GM12878 (cell line): ENCODE results near the gene PPP1R12A. TPM values are rescaled to one million over a fixed set of nuclear protein-coding genes. Genes with fewer than 3 reads are reported as not detected.

Source experiments
- ATAC-seq: fragments of 200-7000 bp; cut with Tn5 transposase; 3 replicates; pipeline ENCODE4 v1.9.1; 2020; ENCODE audit warnings: mild to moderate bottlenecking, moderate library complexity
- BruUV-seq: library from RNA; stranded (reverse); fragments of 400-500 nt; replicated peaks from 2 replicates; lab custom pipeline; 2021; lab: Mats Ljungman, UMichigan
- CTCF ChIA-PET: fragments of 300-600 bp; sonication (Branson Sonifier 250); formaldehyde crosslinking; extraction: SDS; loops from one replicate; lab custom pipeline; 2021; ENCODE audit warnings: inconsistent platforms; lab: Yijun Ruan, JAX
- POLR2A ChIA-PET: fragments of 350-600 bp; formaldehyde crosslinking; extraction: SDS; loops from one replicate; lab custom pipeline; 2021; ENCODE audit warnings: inconsistent platforms; lab: Charles Lee
- RAD21 ChIA-PET: fragments of 300-600 bp; sonication (Branson Sonifier 250); formaldehyde crosslinking; loops from one replicate; lab custom pipeline; 2023; ENCODE audit warnings: antibody characterized with exemption; ENCODE audit not compliant: unreplicated experiment; lab: Charles Lee
- SMC1A ChIA-PET: fragments of 300-600 bp; sonication (Branson Sonifier 250); formaldehyde crosslinking; loops from one replicate; lab custom pipeline; 2023; ENCODE audit not compliant: unreplicated experiment, uncharacterized antibody; lab: Charles Lee
- DNase-seq: peaks from one replicate; pipeline ENCODE4 v3.0.0-alpha.2; 2011; ENCODE audit warnings: low read depth, low spot score
- FAIRE-seq: peaks from 3 replicates; lab custom pipeline; 2011; peaks lifted over from hg19 to GRCh38; lab: Jason Lieb, UNC
- H2AFZ ChIP-seq: 2 replicates; pipeline ENCODE4 v1.6.0; 2011; ENCODE audit warnings: low read depth, low read length, control low read depth; ENCODE audit not compliant: control insufficient read depth
- H3K27ac ChIP-seq: 2 replicates; pipeline ENCODE4 v1.5.1; 2011; ENCODE audit warnings: control low read depth; ENCODE audit not compliant: control insufficient read depth, insufficient read depth
- H3K27me3 ChIP-seq, 2 experiments: replicated peaks in 1 of 2; 2 replicates each; pipeline versions ENCODE4 v1.6.0 to v1.6.1; 2011; ENCODE audit warnings: low read length in 1 of 2; ENCODE audit not compliant: control insufficient read depth in 2 of 2, insufficient read depth in 2 of 2
- H3K36me3 ChIP-seq, 2 experiments: 2 replicates each; pipeline ENCODE4 v1.5.1; 2011; ENCODE audit warnings: low read length in 1 of 2; ENCODE audit not compliant: control insufficient read depth in 2 of 2, insufficient read depth in 2 of 2
- H3K4me1 ChIP-seq: 2 replicates; pipeline ENCODE4 v1.6.1; 2011; ENCODE audit warnings: mild to moderate bottlenecking, low read length, moderate library complexity, mixed read lengths; ENCODE audit not compliant: control insufficient read depth, insufficient read depth
- H3K4me2 ChIP-seq: 2 replicates; pipeline ENCODE4 v1.6.0; 2011; ENCODE audit warnings: control low read depth; ENCODE audit not compliant: control insufficient read depth, insufficient read depth
- H3K4me3 ChIP-seq: fragments of 200-600 bp; sonication (generic); 2 replicates; pipeline ENCODE4 v1.5.1; 2016
- H3K79me2 ChIP-seq: 2 replicates; pipeline ENCODE4 v1.6.0; 2011; ENCODE audit warnings: low read length; ENCODE audit not compliant: control insufficient read depth, insufficient read depth
- H3K9ac ChIP-seq: 2 replicates; pipeline ENCODE4 v1.8.0; 2011; ENCODE audit warnings: low read length, control low read depth, mixed read lengths; ENCODE audit not compliant: control insufficient read depth, insufficient read depth
- H3K9me3 ChIP-seq: replicated peaks from 3 replicates; pipeline ENCODE4 v1.5.1; 2011; ENCODE audit warnings: mild to moderate bottlenecking, low read length; ENCODE audit not compliant: control insufficient read depth, insufficient read depth
- H4K20me1 ChIP-seq: 2 replicates; pipeline ENCODE4 v1.6.0; 2011; ENCODE audit not compliant: control insufficient read depth, insufficient read depth
- ASH2L ChIP-seq: fragments of 300-600, 200-600 bp; sonication (generic); IDR thresholded peaks from 2 replicates; pipeline ENCODE4 v1.6.1; 2017; ENCODE audit warnings: low read depth, mild to moderate bottlenecking, borderline replicate concordance
- CBX5 ChIP-seq: sonication (generic); IDR thresholded peaks from 2 replicates; pipeline ENCODE4 v1.6.1; 2016; ENCODE audit warnings: low read depth, moderate library complexity, mild to moderate bottlenecking, inconsistent platforms
- EED ChIP-seq: sonication (generic); IDR thresholded peaks from 2 replicates; pipeline ENCODE4 v1.6.1; 2016; ENCODE audit warnings: antibody characterized with exemption, low read depth
- FOXK2 ChIP-seq: fragments of 450-650 bp; IDR thresholded peaks from 2 replicates; pipeline ENCODE4 v1.6.1; 2017; ENCODE audit warnings: mild to moderate bottlenecking, moderate library complexity
- FOXM1 ChIP-seq: IDR thresholded peaks from 2 replicates; pipeline ENCODE4 v1.6.1; 2012; ENCODE audit warnings: low read depth, mild to moderate bottlenecking, inconsistent platforms, low read length, moderate library complexity
- GABPA ChIP-seq: IDR thresholded peaks from 2 replicates; pipeline ENCODE4 v1.6.1; 2014; ENCODE audit warnings: antibody characterized with exemption, low read depth, mild to moderate bottlenecking, inconsistent platforms
- KAT2A ChIP-seq: conservative IDR thresholded peaks from 2 replicates; pipeline ENCODE4 v1.6.1; 2011; ENCODE audit warnings: low read depth, low read length; ENCODE audit not compliant: control insufficient read depth
- MXI1 ChIP-seq: fragments of 150-350 bp; IDR thresholded peaks from 2 replicates; pipeline ENCODE4 v1.6.1; 2011; ENCODE audit warnings: low read depth, mild to moderate bottlenecking, inconsistent platforms, low read length, improper control_type of control experiment
- SMC3 ChIP-seq: IDR thresholded peaks from 2 replicates; pipeline ENCODE4 v1.6.1; 2011; ENCODE audit warnings: low read length, improper control_type of control experiment, borderline replicate concordance
- SUPT20H ChIP-seq: IDR thresholded peaks from 2 replicates; pipeline ENCODE4 v1.6.1; 2011; ENCODE audit warnings: low read depth, mild to moderate bottlenecking, low read length, moderate library complexity, borderline replicate concordance; ENCODE audit not compliant: control insufficient read depth
- TARDBP ChIP-seq: IDR thresholded peaks from 2 replicates; pipeline ENCODE4 v1.6.1; 2016; ENCODE audit warnings: borderline replicate concordance
- YY1 ChIP-seq: IDR thresholded peaks from 2 replicates; pipeline ENCODE4 v1.6.1; 2011; ENCODE audit warnings: low read depth, mild to moderate bottlenecking, low read length
- ZNF622 ChIP-seq: fragments of 450-650 bp; IDR thresholded peaks from 2 replicates; pipeline ENCODE4 v1.6.1; 2017; ENCODE audit warnings: mild to moderate bottlenecking, inconsistent platforms
- WGBS: methylation state at CpG from one replicate; pipeline ENCODE4 v1.1.6; 2016; ENCODE audit warnings: low lambda C conversion rate; ENCODE audit not compliant: insufficient replicate concordance, insufficient coverage; ENCODE audit errors: missing lambda C conversion rate; 5-methylcytosine and 5-hydroxymethylcytosine counted together
- in situ Hi-C: fragments of 300-500 bp; cut with MboI; formaldehyde crosslinking; loops from 9 replicates; pipeline ENCODE4 v1.14.3; 2018; ENCODE audit warnings: mixed read lengths
- intact Hi-C: fragments of 100-400 bp; cut with micrococcal nuclease; formaldehyde crosslinking; loops from one replicate; pipeline ENCODE4 v1.14.2; 2022; ENCODE audit not compliant: unreplicated experiment
- polyA plus RNA-seq, 11 experiments: library from polyadenylated mRNA; depleted of rRNA in 4 of 11; unstranded in 6 of 11; stranded (reverse) in 5 of 11; fragments of >200 nt; fragmentation: Nextera tagmentation in 4 of 11; fragmentation: Illumina TruSeq in 1 of 11; extraction: Ambion mirVana in 4 of 11; extraction: Trizol in 1 of 11; gene quantifications; 1 replicate in 1 of 11; 2 replicates in 10 of 11; pipeline versions ENCODE4 v1.2.1 to v1.2.3, GENCODE V29; 2011 to 2016; ENCODE audit warnings: inconsistent platforms in 2 of 11, missing spikeins in 2 of 11, low read depth in 1 of 11
- total RNA-seq, 4 experiments: library from RNA; depleted of rRNA in 3 of 4; stranded (reverse); fragments of >200 nt in 3 of 4; fragmentation: Illumina TruSeq in 1 of 4; extraction: Trizol in 1 of 4; gene quantifications; 2 replicates each; pipeline versions ENCODE4 v1.2.1 to v1.2.3, GENCODE V29; 2013 to 2021
- TF ChIP-seq, protein P1 (sequence below): fragments of 150-350 bp; IDR thresholded peaks from 2 replicates; pipeline ENCODE4 v1.6.1; 2014; ENCODE audit warnings: mild to moderate bottlenecking, low read depth, low read length
- TF ChIP-seq, protein P2 (sequence below): IDR thresholded peaks from 2 replicates; pipeline ENCODE4 v1.6.1; 2011; ENCODE audit warnings: low read depth, mild to moderate bottlenecking, low read length, moderate library complexity, borderline replicate concordance; ENCODE audit errors: extremely low read depth

PPP1R12A gene
- total and polyA plus RNA-seq, 10 of the 15 experiments (the other 5 are each of a cell fraction or from before 2014, with no cell fraction given), result 22.8 to 134 (median 51.4) TPM

DNA sequence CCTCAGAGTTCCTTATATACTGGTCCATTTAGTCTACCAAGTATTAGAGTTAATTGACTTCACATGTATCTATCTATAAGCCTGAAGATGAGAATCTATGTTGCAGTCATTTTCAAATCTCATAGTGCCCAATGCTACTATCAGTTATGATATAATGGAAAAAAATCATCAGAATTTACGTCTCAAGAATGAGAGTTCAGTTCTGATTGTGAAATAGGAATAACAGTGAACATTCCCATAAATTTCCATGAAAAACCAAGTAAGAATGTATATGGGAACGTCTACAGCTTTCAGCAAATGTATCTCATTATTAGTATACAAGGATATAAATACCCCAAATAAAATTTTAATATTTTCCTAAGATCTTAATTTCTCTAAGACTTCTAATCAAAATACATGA is 77.2 kb downstream of the PPP1R12A start:
- intact Hi-C loops, result no loop called here
- CTCF ChIA-PET, result no interaction called here
- SMC1A ChIA-PET, result no interaction called here

DNA sequence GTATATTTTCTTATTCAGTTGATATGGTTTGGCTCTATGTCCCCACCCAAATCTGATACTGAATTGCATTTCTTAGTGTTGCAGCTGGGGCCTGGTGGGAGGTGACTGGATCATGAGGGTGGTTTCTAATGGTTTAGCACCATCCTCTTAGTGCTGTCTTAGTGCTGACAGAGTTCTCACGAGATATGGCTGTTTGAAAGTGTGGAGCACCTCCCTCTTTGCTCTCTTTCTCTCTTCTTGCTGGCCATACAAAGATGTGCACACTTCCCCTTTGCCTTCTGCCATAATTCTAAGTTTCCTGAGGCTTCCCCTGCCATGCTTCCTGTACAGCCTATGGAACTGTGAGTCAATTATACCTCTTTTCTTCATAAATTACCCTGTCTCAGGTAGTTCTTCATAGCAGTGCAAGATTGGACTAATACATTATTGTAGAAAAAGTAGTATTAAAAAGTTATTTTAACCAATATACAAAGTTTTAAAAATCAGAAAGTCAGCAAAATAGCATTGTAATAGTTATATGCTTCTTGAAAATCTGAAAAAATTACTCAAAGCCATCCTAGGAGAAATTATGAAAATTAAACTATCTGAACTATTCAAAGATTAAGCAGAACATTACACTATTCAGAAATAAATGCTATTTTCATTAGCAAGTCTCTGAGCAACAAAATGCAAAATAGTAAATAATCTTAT is 84.1 kb downstream of the PPP1R12A start:
- Histone ChIP-seq H3K9ac (no peak overlapping the region), H3K4me2 (no peak overlapping the region), H3K36me3 (no peaks in the 10 kb centered on the region), H2AFZ (no peak overlapping the region), H3K27ac (no peak overlapping the region), H3K4me1 (no peaks in the 10 kb centered on the region), H3K4me3 (no peak overlapping the region), H3K9me3 (peaks cover 10% of the 10 kb centered on the region; the same call in 2 of the 3 replicates), H4K20me1 (no peaks in the 10 kb centered on the region), H3K79me2 (peaks cover 12% of the 10 kb centered on the region), H3K27me3 (no peaks in the 10 kb centered on the region)
- in situ Hi-C loops (no loop called here), intact Hi-C loops (no loop called here)
- FAIRE-seq (no peak), DNase-seq (no peak), ATAC-seq (peak; percentile 40)
- no TSS peak for BruUV-seq
- ChIA-PET POLR2A (no interaction called here), RAD21 (no interaction called here), CTCF (interaction anchor here (0.9 to 1.7 kb wide), 2 partner anchors 15 to 22 kb away, joined by 3 to 7 read pairs; no protein-coding TSS in a partner anchor), SMC1A (interaction anchor here (0.7 to 1.6 kb wide), 6 partner anchors 9 to 26 kb away, joined by 3 to 4 read pairs (median 3); no protein-coding TSS in a partner anchor)
- WGBS, result 100% methylated on average over 1 of the region's 1 CpG
- TF ChIP-seq FOXK2 (no peak), KAT2A (no peak), ZNF622 (no peak), MXI1 (no peak), SMC3 (no peak), TARDBP (no peak), SUPT20H (no peak), YY1 (no peak), ASH2L (no peak), EED (no peak), CBX5 (no peak), FOXM1 (no peak)
- TF ChIP-seq, protein P1, sequence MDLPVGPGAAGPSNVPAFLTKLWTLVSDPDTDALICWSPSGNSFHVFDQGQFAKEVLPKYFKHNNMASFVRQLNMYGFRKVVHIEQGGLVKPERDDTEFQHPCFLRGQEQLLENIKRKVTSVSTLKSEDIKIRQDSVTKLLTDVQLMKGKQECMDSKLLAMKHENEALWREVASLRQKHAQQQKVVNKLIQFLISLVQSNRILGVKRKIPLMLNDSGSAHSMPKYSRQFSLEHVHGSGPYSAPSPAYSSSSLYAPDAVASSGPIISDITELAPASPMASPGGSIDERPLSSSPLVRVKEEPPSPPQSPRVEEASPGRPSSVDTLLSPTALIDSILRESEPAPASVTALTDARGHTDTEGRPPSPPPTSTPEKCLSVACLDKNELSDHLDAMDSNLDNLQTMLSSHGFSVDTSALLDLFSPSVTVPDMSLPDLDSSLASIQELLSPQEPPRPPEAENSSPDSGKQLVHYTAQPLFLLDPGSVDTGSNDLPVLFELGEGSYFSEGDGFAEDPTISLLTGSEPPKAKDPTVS, result no peak

More for the DNA sequence above, 77.2 kb downstream of the PPP1R12A start:
- no peak overlapping the region for H3K4me3 ChIP-seq
- H4K20me1 ChIP-seq, result no peaks in the 10 kb centered on the region
- WGBS, result 45% methylated on average over 2 of the region's 2 CpGs
- ChIA-PET RAD21 (no interaction called here), POLR2A (no interaction called here)
- H3K27ac ChIP-seq, result no peak overlapping the region
- TF ChIP-seq, protein P2, sequence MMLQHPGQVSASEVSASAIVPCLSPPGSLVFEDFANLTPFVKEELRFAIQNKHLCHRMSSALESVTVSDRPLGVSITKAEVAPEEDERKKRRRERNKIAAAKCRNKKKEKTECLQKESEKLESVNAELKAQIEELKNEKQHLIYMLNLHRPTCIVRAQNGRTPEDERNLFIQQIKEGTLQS, result no peak
- no peak for TF ChIP-seq GABPA
- no peaks in the 10 kb centered on the region for H3K4me1 ChIP-seq
- DNase-seq (no peak), FAIRE-seq (no peak), ATAC-seq (no peak)
- H2AFZ ChIP-seq, result no peak overlapping the region
- H3K4me2 ChIP-seq, result no peak overlapping the region
- H3K27me3 ChIP-seq, result no peaks in the 10 kb centered on the region
- H3K36me3 ChIP-seq, result peaks cover 2% of the 10 kb centered on the region in 2 experiments; a peak in 2 of 4 replicates
- peaks cover 4% of the 10 kb centered on the region; the same call in 2 of the 3 replicates for H3K9me3 ChIP-seq
- H3K9ac ChIP-seq, result no peak overlapping the region
- peaks cover 21% of the 10 kb centered on the region for H3K79me2 ChIP-seq
- BruUV-seq, result no TSS peak
- in situ Hi-C loops, result no loop called here
